Common myeloid progenitor, CD34-positive (primary cell): ENCODE measurements around the gene ZCCHC24.

Source experiments
- CTCF ChIA-PET: fragments of 350-600 bp; sonication (Branson Sonifier 250); formaldehyde crosslinking; loops from one replicate; lab custom pipeline; 2021; ENCODE audit warnings: antibody characterized with exemption; lab: Charles Lee
- POLR2A ChIA-PET: fragments of 350-600 bp; sonication (Branson Sonifier 250); formaldehyde crosslinking; loops from one replicate; lab custom pipeline; 2021; ENCODE audit warnings: antibody characterized with exemption; lab: Charles Lee
- DNase-seq, 3 donors: peaks; one replicate each; pipeline versions ENCODE4 v3.0.0 to v3.0.0-alpha.2; 2013
- H3K27ac ChIP-seq, 2 experiments: 1 replicate in 1 of 2; 2 replicates in 1 of 2; pipeline ENCODE4 v1.7.0; 2013; ENCODE audit warnings: inconsistent platforms in 2 of 2, low read length in 2 of 2, mild to moderate bottlenecking in 2 of 2, low read depth in 1 of 2, moderate library complexity in 1 of 2; ENCODE audit not compliant: severe bottlenecking in 2 of 2, insufficient read depth in 1 of 2, poor library complexity in 1 of 2
- H3K27me3 ChIP-seq, 5 experiments: replicated peaks in 2 of 5; 1 replicate in 3 of 5; 2 replicates in 2 of 5; pipeline versions ENCODE4 v1.6.1 to v1.7.0; 2013; ENCODE audit warnings: low read length in 4 of 5, mild to moderate bottlenecking in 2 of 5, moderate library complexity in 2 of 5, inconsistent platforms in 1 of 5; ENCODE audit not compliant: insufficient read depth in 5 of 5, control insufficient read depth in 4 of 5
- H3K36me3 ChIP-seq, 4 experiments: 1 replicate in 2 of 4; 2 replicates in 2 of 4; pipeline versions ENCODE4 v1.6.1 to v1.7.0; 2013; ENCODE audit warnings: low read length in 3 of 4, control low read depth in 1 of 4, mild to moderate bottlenecking in 1 of 4; ENCODE audit not compliant: control insufficient read depth in 4 of 4, insufficient read depth in 4 of 4
- H3K4me1 ChIP-seq, 4 experiments: 1 replicate in 3 of 4; 2 replicates in 1 of 4; pipeline versions ENCODE4 v1.6.1 to v1.7.1; 2013; ENCODE audit warnings: low read length in 3 of 4, mild to moderate bottlenecking in 3 of 4, control low read depth in 1 of 4, inconsistent platforms in 1 of 4, moderate library complexity in 1 of 4; ENCODE audit not compliant: control insufficient read depth in 4 of 4, insufficient read depth in 4 of 4; ENCODE audit errors: control extremely low read depth in 1 of 4
- H3K4me3 ChIP-seq, 7 experiments: 1 replicate in 4 of 7; 2 replicates in 3 of 7; pipeline versions ENCODE4 v1.5.1 to v1.7.0; 2013; ENCODE audit warnings: mild to moderate bottlenecking in 7 of 7, low read length in 6 of 7, moderate library complexity in 6 of 7, inconsistent platforms in 2 of 7, low read depth in 2 of 7, control low read depth in 1 of 7; ENCODE audit not compliant: insufficient read depth in 4 of 7, control insufficient read depth in 1 of 7; ENCODE audit errors: extremely low read depth in 1 of 7
- H3K9me3 ChIP-seq, 5 experiments: 1 replicate in 4 of 5; 2 replicates in 1 of 5; pipeline versions ENCODE4 v1.6.1 to v1.7.1; 2013; ENCODE audit warnings: low read length in 4 of 5, mild to moderate bottlenecking in 2 of 5, inconsistent platforms in 1 of 5, low read depth in 1 of 5, moderate library complexity in 1 of 5; ENCODE audit not compliant: control insufficient read depth in 4 of 5, insufficient read depth in 2 of 5; ENCODE audit errors: control extremely low read depth in 1 of 5
- WGBS: methylation state at CpG from one replicate; pipeline ENCODE4 v1.1.5; 2013; ENCODE audit not compliant: insufficient coverage; 5-methylcytosine and 5-hydroxymethylcytosine counted together

The ZCCHC24 gene

GRCh38 chr10:79418274-79418673 is 27.1 kb downstream of the ZCCHC24 start:
- Histone ChIP-seq H3K27me3 (no peaks in the 10 kb centered on the region), H3K27ac (no peak overlapping the region), H3K36me3 (no peaks in the 10 kb centered on the region), H3K4me1 (peaks cover 0 to 29% (median 11%) of the 10 kb centered on the region in 4 experiments), H3K9me3 (no peaks in the 10 kb centered on the region), H3K4me3 (no peak overlapping the region)
- CTCF ChIA-PET: interaction anchor here (1.1 kb wide), 1 partner anchor 13 kb away, joined by 3 read pairs; no protein-coding TSS in a partner anchor
- WGBS: 97% methylated on average over 6 of the region's 6 CpGs
- DNase-seq: no peak
- POLR2A ChIA-PET: no interaction called here

- ChIA-PET POLR2A (no interaction called here), CTCF (interaction anchor here (1.1 kb wide), 1 partner anchor 12 kb away, joined by 3 read pairs; no protein-coding TSS in a partner anchor)
- H3K36me3 ChIP-seq: no peaks in the 10 kb centered on the region
- H3K27me3 ChIP-seq: no peaks in the 10 kb centered on the region
- H3K4me3 ChIP-seq: no peak overlapping the region
- WGBS: 100% methylated on average over 1 of the region's 4 CpGs
- H3K9me3 ChIP-seq: no peaks in the 10 kb centered on the region
- no peak overlapping the region for H3K27ac ChIP-seq
- no peak for DNase-seq
- H3K4me1 ChIP-seq: peaks cover 0 to 34% (median 16%) of the 10 kb centered on the region in 4 experiments
Measured at GRCh38 chr10:79417731-79418130, 27.7 kb downstream of the ZCCHC24 start.

- DNase-seq: no peak
- H3K36me3 ChIP-seq: no peaks in the 10 kb centered on the region
- peaks cover 0 to 36% (median 16%) of the 10 kb centered on the region in 4 experiments for H3K4me1 ChIP-seq
- no peak overlapping the region for H3K4me3 ChIP-seq
- POLR2A ChIA-PET: no interaction called here
- CTCF ChIA-PET: no interaction called here
- no peaks in the 10 kb centered on the region for H3K27me3 ChIP-seq
- no peaks in the 10 kb centered on the region for H3K9me3 ChIP-seq
- WGBS: 92% methylated on average over 2 of the region's 2 CpGs
- H3K27ac ChIP-seq: no peak overlapping the region
Measured at GRCh38 chr10:79417266-79417665, 28.2 kb downstream of the ZCCHC24 start.

- Histone ChIP-seq H3K9me3 (no peaks in the 10 kb centered on the region), H3K27me3 (no peaks in the 10 kb centered on the region), H3K4me3 (no peak overlapping the region), H3K4me1 (peaks cover 0 to 40% (median 16%) of the 10 kb centered on the region in 4 experiments), H3K36me3 (no peaks in the 10 kb centered on the region), H3K27ac (no peak overlapping the region)
- POLR2A ChIA-PET: no interaction called here
- no peak for DNase-seq
- WGBS: 93% methylated on average over 7 of the region's 12 CpGs
- CTCF ChIA-PET: interaction anchor here (1.1 kb wide), 1 partner anchor 42 kb away, joined by 3 read pairs; no protein-coding TSS in a partner anchor
Measured at GRCh38 chr10:79416578-79417255, 28.7 kb downstream of the ZCCHC24 start.

GRCh38 chr10:79415736-79416577 is 29.5 kb downstream of the ZCCHC24 start:
- Histone ChIP-seq H3K27me3 (no peaks in the 10 kb centered on the region), H3K4me1 (peaks cover 0 to 44% (median 16%) of the 10 kb centered on the region in 4 experiments), H3K4me3 (no peak overlapping the region), H3K36me3 (no peaks in the 10 kb centered on the region), H3K9me3 (no peaks in the 10 kb centered on the region), H3K27ac (no peak overlapping the region)
- ChIA-PET CTCF (interaction anchor here (1.1 to 1.3 kb wide), 2 partner anchors 11 to 41 kb away, joined by 3 to 5 read pairs; no protein-coding TSS in a partner anchor), POLR2A (no interaction called here)
- DNase-seq: no peak
- WGBS: 88% methylated on average over 7 of the region's 12 CpGs

GRCh38 chr10:79414714-79415113 is 30.7 kb downstream of the ZCCHC24 start:
- Histone ChIP-seq H3K4me3 (no peak overlapping the region), H3K36me3 (no peaks in the 10 kb centered on the region), H3K27me3 (no peaks in the 10 kb centered on the region), H3K27ac (no peak overlapping the region), H3K4me1 (peaks cover 0 to 38% (median 13%) of the 10 kb centered on the region in 4 experiments), H3K9me3 (no peaks in the 10 kb centered on the region)
- POLR2A ChIA-PET: interaction anchor here (0.5 kb wide), 1 partner anchor 26 kb away, joined by 6 read pairs; no protein-coding TSS in a partner anchor
- CTCF ChIA-PET: interaction anchor here (1.3 to 1.4 kb wide), 2 partner anchors 10 to 24 kb away, joined by 4 to 5 read pairs; no protein-coding TSS in a partner anchor
- 77% methylated on average over 2 of the region's 3 CpGs for WGBS
- no peak for DNase-seq
